Activated naive CD4-positive, alpha-beta T cell treated with anti-CD3 and anti-CD28 coated beads, Interleukin-2, amount 50 U/mL, for 16 hours (primary cell): ENCODE results near the gene DOC2B.
"Not testable (repeated sequence)": the region's sequence is repeated elsewhere in the genome, so short reads cannot be mapped to it uniquely, and the experiment has no call there.

Experiments
- DNase-seq: peaks from one replicate; pipeline ENCODE4 v3.0.0-alpha.2; 2020

Gene DOC2B

GRCh38 chr17:143785-144281 is 37.6 kb downstream of the DOC2B start:
- DNase-seq, result peak; percentile 86

GRCh38 chr17:142876-143784 is 38.3 kb downstream of the DOC2B start:
- peak; percentile 4 for DNase-seq

- DNase-seq, result peak; percentile 34
These were observed 39.3 kb downstream of the DOC2B start for GRCh38 chr17:142102-142661.

- DNase-seq, result peak; percentile 4
These were observed 41.8 kb downstream of the DOC2B start for GRCh38 chr17:139401-140205.

GRCh38 chr17:137166-137807 is 44.2 kb downstream of the DOC2B start, which contains the start of gene SCGB1C2:
TSS of gene SCGB1C2 (plus strand) at chr17:137569. CDS start at chr17:137591, 22 bp downstream.
- not testable (repeated sequence) for DNase-seq

GRCh38 chr17:136531-136930 is 44.9 kb downstream of the DOC2B start:
- peak; percentile 78 for DNase-seq

GRCh38 chr17:135895-136294 is 45.6 kb downstream of the DOC2B start:
- DNase-seq, result not testable (repeated sequence)

- peak; percentile 4 for DNase-seq
These were observed 46.4 kb downstream of the DOC2B start for GRCh38 chr17:135022-135421.

GRCh38 chr17:134332-134785 is 47.1 kb downstream of the DOC2B start:
- peak; percentile 14 for DNase-seq

- DNase-seq, result peak; percentile 5
These were observed 47.5 kb downstream of the DOC2B start for GRCh38 chr17:133932-134331.

- peak; percentile 72 for DNase-seq
These were observed 63.0 kb downstream of the DOC2B start for GRCh38 chr17:118339-118917.

- DNase-seq, result not testable (repeated sequence)
These were observed 68.3 kb downstream of the DOC2B start for GRCh38 chr17:113111-113510.
